ENCODE data around the gene PCNX2.
A peak's percentile ranks its signal among the peaks of the same experiment; 100 is the strongest.

PCNX2 gene

DNA sequence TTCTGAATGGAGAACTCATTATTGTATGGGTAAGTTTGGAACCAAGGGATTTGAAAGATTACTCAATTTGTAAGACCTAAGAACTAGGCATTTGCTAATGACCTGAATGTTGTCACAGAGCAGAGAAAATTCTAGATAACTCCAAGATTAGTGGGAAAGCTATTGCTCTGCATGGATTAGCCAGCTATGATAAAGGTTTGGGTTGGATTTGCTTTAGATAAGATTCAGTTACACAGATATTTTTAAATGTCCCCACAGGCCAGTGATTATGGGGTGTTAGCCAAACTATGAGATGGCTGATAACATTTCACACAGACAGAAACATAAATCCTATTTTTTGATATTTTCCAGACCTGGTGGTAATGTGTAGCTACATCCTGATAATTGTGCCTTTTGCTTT is 256.9 kb downstream of the PCNX2 start:
- peak; percentile 43; the same call in 1 of the 2 replicates for TF ChIP-seq TCF4 (CRISPR knock-in tag; IDR thresholded peaks at IDR 0.05; ENCODE audit: borderline replicate concordance)
- TF ChIP-seq PPARA (CRISPR knock-in tag; IDR thresholded peaks at IDR 0.05; ENCODE audit: borderline replicate concordance) = no peak
- TF ChIP-seq, protein P1, sequence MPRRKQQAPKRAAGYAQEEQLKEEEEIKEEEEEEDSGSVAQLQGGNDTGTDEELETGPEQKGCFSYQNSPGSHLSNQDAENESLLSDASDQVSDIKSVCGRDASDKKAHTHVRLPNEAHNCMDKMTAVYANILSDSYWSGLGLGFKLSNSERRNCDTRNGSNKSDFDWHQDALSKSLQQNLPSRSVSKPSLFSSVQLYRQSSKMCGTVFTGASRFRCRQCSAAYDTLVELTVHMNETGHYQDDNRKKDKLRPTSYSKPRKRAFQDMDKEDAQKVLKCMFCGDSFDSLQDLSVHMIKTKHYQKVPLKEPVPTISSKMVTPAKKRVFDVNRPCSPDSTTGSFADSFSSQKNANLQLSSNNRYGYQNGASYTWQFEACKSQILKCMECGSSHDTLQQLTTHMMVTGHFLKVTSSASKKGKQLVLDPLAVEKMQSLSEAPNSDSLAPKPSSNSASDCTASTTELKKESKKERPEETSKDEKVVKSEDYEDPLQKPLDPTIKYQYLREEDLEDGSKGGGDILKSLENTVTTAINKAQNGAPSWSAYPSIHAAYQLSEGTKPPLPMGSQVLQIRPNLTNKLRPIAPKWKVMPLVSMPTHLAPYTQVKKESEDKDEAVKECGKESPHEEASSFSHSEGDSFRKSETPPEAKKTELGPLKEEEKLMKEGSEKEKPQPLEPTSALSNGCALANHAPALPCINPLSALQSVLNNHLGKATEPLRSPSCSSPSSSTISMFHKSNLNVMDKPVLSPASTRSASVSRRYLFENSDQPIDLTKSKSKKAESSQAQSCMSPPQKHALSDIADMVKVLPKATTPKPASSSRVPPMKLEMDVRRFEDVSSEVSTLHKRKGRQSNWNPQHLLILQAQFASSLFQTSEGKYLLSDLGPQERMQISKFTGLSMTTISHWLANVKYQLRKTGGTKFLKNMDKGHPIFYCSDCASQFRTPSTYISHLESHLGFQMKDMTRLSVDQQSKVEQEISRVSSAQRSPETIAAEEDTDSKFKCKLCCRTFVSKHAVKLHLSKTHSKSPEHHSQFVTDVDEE (CRISPR knock-in tag; IDR thresholded peaks at IDR 0.05) = peak; percentile 76; the same call in 1 of the 2 replicates
- ATAC-seq = no peak

DNA sequence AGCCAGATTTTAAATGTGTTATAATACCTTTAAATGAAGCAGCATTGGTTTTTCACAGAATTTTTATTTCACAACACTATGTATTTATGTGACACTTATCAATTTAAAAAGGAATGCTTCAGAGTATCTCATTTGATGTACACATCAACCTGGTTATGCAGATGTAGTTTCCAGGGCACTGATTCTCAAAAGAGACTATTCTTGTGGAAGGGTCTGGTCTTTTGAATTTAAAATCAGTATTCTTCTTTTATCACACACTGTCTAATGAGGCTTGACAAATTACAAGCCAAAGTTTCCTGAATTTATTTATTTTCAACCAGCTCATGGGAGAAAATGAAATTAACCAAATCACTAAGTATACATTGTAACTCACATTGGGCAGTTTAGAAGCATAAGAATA is 257.7 kb downstream of the PCNX2 start:
- ATAC-seq = no peak
- TF ChIP-seq GLIS3 (CRISPR knock-in tag; IDR thresholded peaks at IDR 0.05) (no peak), ZFP30 (CRISPR knock-in tag; IDR thresholded peaks at IDR 0.05) (no peak), OSR1 (CRISPR knock-in tag; IDR thresholded peaks at IDR 0.05) (no peak), SNAI2 (CRISPR knock-in tag; IDR thresholded peaks at IDR 0.05) (no peak), ZNF565 (CRISPR knock-in tag; conservative IDR thresholded peaks at IDR 0.05; ENCODE audit: low read depth) (no peak), ESRRG (CRISPR knock-in tag; IDR thresholded peaks at IDR 0.05) (no peak), ARNTL (CRISPR knock-in tag; IDR thresholded peaks at IDR 0.05; ENCODE audit: borderline replicate concordance, low read depth) (no peak), TOX (CRISPR knock-in tag; IDR thresholded peaks at IDR 0.05; ENCODE audit: borderline replicate concordance) (no peak), PPARA (CRISPR knock-in tag; IDR thresholded peaks at IDR 0.05; ENCODE audit: borderline replicate concordance) (no peak)
- TF ChIP-seq, protein P2, sequence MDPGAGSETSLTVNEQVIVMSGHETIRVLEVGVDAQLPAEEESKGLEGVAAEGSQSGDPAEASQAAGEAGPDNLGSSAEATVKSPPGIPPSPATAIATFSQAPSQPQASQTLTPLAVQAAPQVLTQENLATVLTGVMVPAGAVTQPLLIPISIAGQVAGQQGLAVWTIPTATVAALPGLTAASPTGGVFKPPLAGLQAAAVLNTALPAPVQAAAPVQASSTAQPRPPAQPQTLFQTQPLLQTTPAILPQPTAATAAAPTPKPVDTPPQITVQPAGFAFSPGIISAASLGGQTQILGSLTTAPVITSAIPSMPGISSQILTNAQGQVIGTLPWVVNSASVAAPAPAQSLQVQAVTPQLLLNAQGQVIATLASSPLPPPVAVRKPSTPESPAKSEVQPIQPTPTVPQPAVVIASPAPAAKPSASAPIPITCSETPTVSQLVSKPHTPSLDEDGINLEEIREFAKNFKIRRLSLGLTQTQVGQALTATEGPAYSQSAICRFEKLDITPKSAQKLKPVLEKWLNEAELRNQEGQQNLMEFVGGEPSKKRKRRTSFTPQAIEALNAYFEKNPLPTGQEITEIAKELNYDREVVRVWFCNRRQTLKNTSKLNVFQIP (CRISPR knock-in tag; IDR thresholded peaks at IDR 0.05; ENCODE audit: borderline replicate concordance, low read depth) = no peak
- TF ChIP-seq, protein P3, sequence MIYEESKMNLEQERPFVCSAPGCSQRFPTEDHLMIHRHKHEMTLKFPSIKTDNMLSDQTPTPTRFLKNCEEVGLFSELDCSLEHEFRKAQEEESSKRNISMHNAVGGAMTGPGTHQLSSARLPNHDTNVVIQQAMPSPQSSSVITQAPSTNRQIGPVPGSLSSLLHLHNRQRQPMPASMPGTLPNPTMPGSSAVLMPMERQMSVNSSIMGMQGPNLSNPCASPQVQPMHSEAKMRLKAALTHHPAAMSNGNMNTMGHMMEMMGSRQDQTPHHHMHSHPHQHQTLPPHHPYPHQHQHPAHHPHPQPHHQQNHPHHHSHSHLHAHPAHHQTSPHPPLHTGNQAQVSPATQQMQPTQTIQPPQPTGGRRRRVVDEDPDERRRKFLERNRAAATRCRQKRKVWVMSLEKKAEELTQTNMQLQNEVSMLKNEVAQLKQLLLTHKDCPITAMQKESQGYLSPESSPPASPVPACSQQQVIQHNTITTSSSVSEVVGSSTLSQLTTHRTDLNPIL (CRISPR knock-in tag; IDR thresholded peaks at IDR 0.05; ENCODE audit: low read depth) = no peak
- TF ChIP-seq, protein P4, sequence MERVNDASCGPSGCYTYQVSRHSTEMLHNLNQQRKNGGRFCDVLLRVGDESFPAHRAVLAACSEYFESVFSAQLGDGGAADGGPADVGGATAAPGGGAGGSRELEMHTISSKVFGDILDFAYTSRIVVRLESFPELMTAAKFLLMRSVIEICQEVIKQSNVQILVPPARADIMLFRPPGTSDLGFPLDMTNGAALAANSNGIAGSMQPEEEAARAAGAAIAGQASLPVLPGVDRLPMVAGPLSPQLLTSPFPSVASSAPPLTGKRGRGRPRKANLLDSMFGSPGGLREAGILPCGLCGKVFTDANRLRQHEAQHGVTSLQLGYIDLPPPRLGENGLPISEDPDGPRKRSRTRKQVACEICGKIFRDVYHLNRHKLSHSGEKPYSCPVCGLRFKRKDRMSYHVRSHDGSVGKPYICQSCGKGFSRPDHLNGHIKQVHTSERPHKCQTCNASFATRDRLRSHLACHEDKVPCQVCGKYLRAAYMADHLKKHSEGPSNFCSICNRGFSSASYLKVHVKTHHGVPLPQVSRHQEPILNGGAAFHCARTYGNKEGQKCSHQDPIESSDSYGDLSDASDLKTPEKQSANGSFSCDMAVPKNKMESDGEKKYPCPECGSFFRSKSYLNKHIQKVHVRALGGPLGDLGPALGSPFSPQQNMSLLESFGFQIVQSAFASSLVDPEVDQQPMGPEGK (CRISPR knock-in tag; IDR thresholded peaks at IDR 0.05; ENCODE audit: borderline replicate concordance) = no peak

DNA sequence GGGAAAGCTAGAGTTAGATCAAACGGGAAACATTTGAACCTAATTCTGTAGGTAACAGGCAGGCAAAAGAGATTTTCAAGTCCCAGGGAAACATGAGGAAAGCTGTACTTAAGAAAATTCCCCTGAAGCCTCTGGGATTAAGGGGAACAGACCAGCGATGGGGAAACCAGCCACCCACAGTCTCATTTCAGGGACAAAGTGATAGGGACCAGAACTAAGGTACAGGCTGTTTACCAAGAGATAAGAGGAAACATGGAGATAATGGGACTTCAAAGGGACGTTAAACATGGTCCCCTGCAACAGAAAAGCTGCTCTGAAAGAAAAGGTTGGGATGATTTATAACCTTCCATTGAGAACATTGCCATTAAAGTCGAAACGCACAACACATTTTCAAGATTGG is 260.7 kb downstream of the PCNX2 start:
- no peak for TF ChIP-seq ARNTL (CRISPR knock-in tag; IDR thresholded peaks at IDR 0.05; ENCODE audit: borderline replicate concordance, low read depth)
- TF ChIP-seq, protein P3 (CRISPR knock-in tag; IDR thresholded peaks at IDR 0.05; ENCODE audit: low read depth) = no peak
- no peak for TF ChIP-seq RARB (CRISPR knock-in tag; IDR thresholded peaks at IDR 0.05)
- TF ChIP-seq ISL1 (CRISPR knock-in tag; IDR thresholded peaks at IDR 0.05) = no peak
- ATAC-seq = no peak

DNA sequence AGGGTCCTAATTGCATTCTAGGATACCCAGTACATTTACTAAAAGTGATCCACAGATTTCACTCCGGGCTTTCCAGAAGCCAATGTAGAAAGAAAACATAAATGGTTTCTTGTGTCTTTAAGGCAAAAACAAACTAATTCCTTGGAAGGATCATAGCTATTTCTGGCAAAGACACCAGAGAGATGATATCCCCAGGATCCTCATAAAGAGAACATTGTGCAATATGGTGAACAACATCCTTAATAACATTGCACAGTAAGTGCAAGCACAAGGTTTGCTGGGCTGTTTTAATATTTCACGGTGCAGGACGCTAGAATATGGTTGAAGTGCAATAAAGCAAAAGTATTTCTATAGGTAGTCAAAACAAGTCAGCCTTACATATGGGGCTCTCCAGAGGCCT is 262.2 kb downstream of the PCNX2 start:
- ATAC-seq = no peak
- no peak for TF ChIP-seq ZC3H10 (CRISPR knock-in tag; IDR thresholded peaks at IDR 0.05)
- no peak for TF ChIP-seq OSR1 (CRISPR knock-in tag; IDR thresholded peaks at IDR 0.05)
- TF ChIP-seq, protein P3 (CRISPR knock-in tag; IDR thresholded peaks at IDR 0.05; ENCODE audit: low read depth) = no peak
